GF-D8 (cell line): ENCODE data around the gene DNAJB9.

Source experiments
- DNase-seq: peaks from one replicate; lab custom pipeline; 2025; lab: John Stamatoyannopoulos, UW

The DNAJB9 gene

DNA sequence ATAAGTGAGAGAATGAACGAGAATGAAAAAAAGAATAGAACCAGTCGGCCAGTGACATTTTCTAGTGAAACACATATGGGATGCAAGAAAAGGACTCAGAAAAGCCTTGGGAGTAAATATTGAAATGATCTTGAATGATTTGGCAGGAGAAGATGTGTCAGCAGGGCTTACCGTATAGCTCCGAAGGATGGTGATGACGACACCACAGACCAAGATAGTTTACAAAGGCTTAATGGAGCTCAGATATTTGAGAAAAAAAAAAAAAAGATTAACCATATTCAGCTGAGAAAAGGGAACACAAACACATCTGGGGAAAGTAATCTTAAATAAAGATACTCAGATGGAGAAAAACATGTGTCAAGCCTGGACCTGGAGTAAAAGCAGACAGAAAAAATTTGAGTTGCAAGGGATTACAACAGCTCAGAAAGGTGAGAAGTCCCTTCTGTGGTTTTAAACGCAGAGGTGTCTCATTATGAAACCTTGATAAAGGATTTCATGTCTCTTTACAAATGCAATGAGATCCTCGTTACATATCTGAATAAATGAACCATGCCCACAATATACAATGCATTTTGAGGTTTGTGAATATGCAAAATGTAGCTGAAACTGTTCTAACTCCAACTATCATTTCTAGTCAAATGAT is 36.0 kb downstream of the DNAJB9 start:
- no peak for DNase-seq

DNA sequence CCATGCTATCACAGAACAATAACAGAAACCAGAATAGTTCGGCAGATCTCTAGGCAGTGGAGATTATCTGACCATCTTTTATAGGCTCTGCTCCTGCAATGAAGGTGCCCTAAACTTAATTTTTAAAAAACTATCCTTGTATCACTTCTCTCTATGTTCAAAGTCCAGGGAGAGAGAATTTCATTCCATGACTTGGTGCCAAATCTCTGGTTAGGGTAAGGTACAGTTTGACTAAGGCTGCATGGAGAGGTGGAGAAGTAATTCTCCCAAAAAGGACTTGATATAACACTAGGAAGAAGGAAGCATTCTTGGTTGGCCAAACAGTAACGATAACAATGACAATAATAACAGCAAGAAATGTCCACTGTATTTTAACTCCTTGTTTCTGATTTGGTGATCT is 40.0 kb downstream of the DNAJB9 start:
- DNase-seq: no peak

DNA sequence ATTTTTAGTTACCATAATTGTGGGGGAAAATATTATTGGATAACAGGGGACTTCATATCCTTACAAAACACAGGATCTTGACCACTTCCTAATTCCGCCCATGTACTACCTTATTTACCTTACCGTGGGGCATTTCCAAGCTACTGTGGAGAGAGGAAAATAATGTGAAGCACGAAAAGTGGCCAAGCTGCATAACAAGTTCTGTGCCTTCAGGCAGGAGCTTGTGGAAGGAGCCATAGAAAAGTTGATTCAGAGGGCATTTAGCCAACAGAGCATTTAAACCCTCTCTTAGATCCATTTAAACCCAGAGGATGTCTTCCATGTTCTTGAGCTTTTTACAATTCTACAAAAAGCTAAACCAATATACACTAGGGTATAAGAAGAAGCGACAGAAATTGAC is 41.6 kb downstream of the DNAJB9 start:
- no peak for DNase-seq

DNA sequence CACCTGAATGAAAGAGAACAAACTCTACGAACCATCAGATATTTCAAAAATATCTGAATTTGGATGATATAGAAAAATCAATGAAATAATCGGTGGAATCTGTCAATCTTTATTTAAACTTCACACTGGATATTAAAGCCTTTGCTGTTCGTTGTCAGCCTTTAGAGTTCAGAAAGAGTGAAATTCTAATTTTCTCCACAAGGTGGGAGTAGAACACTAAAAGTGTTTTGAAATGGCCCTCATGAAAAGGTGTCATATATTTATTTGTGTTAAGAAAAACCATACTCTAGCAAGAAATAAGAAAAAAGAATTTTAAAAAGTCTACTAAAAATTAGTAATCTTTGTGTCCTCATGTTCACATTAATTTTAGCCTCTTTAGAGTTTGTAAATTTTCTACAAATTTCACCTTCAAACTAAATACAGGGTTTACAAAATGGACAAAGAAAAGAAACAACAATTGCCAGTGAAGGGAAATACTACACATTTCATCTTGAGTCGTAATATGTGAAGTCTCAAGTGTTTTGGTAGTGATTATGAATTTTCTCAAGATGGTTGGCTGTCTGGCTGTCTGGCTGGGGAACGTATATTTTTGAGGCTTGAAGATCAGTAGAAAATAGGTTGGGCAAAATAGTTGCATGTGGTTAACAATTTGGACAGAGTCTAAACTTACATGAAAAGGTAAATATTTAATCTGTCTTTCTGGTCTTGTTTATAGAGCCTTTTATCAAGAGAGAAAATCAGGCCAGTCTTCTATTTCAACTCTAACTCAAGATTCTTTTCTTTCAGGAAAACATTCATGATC is 43.7 kb downstream of the DNAJB9 start:
- DNase-seq: no peak

DNA sequence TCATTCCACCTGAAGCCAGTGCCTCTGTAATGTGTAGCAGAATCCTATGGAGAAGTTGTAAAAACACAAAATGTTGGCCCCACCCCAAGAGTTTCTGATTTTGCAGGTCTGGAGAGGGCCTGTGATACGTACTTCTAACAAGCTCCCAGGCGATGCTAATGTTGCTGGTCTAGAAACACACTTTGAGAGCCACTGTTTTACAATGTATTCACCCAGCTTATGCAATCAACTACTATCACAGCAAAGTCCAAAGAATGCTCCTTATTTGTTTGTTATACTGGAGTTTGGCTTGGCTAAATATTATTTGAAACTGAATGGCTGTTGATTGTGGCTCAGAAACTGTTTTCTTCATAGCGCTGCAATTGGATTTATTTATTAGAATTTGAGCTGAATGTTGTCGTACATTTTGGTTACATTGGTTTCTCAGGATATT is 44.3 kb downstream of the DNAJB9 start:
- no peak for DNase-seq

DNA sequence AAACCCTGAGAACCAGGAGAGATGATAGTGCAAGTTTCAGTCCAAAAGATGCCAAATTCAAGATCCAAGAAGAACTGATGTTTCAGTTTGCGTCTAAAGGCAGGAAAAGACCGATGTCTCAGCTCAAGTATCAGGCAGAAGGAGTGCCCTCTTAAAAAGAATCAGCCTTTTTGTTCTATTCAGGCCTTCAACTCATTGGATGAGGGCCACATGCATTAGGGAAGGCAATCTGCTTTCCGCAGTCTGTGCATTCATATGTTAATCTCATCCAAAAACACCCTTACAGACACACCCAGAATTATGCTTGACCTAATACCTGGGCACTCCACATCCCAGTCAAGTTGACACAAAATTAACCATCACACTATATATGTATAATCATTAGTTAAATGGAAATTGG is 45.2 kb downstream of the DNAJB9 start:
- DNase-seq: no peak

DNA sequence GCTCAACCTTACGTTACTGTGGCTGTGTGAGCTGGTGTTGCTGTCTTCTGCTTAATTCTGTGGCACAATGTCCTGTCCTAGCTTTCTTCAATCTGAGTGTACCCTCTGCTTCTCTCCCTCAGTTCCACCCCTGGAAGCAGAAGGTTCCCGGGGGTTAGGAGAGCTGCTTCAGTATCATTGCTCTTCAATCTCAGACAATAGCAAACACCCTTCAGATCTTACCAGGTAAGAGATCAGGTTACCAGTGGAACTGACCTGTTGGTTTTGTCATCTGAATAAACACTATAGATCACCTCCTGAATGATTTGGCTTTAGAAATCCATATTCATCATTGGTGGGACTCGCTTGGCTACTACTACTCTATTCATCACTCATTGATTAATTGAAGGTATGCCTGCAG is 48.4 kb downstream of the DNAJB9 start:
- DNase-seq: no peak

DNA sequence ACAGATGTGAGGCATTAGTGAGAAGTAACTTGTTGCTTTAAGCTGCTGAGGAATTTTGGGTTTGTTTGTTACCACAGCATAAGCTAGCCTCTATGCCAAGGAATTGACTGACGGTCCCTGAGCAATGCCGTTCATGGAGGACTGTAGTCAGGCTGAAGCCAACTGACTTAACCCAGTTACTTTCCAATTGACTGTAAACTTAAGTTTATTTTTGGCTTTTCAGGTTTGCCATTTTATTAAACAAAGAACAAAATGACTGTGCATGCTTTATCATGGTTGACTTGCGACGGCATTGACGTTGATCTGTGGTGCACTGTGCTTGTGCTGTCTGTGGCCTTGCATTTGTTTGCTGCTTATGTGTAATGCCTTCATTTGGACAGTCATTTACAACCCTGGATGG is 53.5 kb downstream of the DNAJB9 start:
- DNase-seq: no peak
